ENCODE results near the gene ISG20. TPM values are rescaled to one million over a fixed set of nuclear protein-coding genes. Genes with fewer than 3 reads are reported as not detected.

ISG20 gene
- total and polyA plus RNA-seq, 2 donors (not counting 1 experiment from before 2014, with no cell fraction given), result 190 to 232 TPM

DNA sequence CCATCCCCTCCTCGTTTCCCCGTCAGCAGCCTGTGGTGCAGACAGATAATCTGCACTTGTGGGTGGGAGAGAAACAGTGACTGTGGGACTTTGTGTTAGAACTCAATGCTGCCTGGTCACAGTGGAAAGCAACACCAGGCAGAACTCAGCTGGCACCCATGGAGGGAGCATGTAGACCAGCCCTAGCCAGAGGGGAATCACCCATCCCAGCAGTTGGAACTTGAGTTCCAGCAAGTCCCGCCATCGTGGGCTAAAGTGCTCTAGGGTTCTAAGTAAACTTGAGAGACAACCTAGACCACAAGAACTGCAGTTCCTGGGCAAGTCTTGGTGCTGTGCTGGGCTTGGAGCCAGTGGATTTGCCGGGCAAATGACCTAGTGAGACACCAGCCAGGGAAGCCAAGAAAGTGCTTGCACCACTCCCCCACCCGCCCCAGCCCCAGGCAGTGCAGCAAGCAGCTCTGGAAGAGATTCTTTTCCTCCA lies 24.4 kb downstream of the ISG20 start:
- H3K27ac Mint-ChIP-seq, result peak overlapping the region; percentile 20
- POLR2A ChIA-PET, result interaction anchor here (0.6 to 1.4 kb wide), 3 partner anchors 8 to 1336 kb away, joined by 3 to 12 read pairs (median 4); no protein-coding TSS in a partner anchor
- ATAC-seq (ENCODE audit: low read depth), result no peak
- Histone ChIP-seq H3K9me3 (ENCODE audit: control extremely low read depth in 1 of 3, control insufficient read depth in 2 of 3, insufficient read depth in 1 of 3, low read length in 2 of 3) (no peaks in the 10 kb centered on the region), H3K4me1 (ENCODE audit: control insufficient read depth in 2 of 2, insufficient read depth in 2 of 2, low read length in 2 of 2) (peaks cover 20 to 25% of the 10 kb centered on the region in 2 donors), H3K27me3 (replicated peaks in 1 of 4; ENCODE audit: control extremely low read depth in 1 of 4, control insufficient read depth in 3 of 4, insufficient read depth in 4 of 4, low read length in 3 of 4) (no peaks in the 10 kb centered on the region), H3K4me3 (ENCODE audit: control extremely low read depth in 1 of 5, extremely low read depth in 1 of 5, insufficient read depth in 1 of 5, low read depth in 2 of 5, low read length in 4 of 5) (no peak overlapping the region), H3K27ac (ENCODE audit: low read length in 2 of 2) (no peak overlapping the region), H3K4me2 (replicated peaks; ENCODE audit: low read depth, low read length, poor library complexity, severe bottlenecking) (no peak overlapping the region), H3K9ac (ENCODE audit: low read length) (no peak overlapping the region), H3K79me2 (ENCODE audit: control insufficient read depth, insufficient read depth, low read length) (peaks cover 5% of the 10 kb centered on the region), H2AFZ (ENCODE audit: insufficient read depth, low read depth, low read length, poor library complexity, severe bottlenecking) (no peak overlapping the region), H4K20me1 (ENCODE audit: control insufficient read depth, insufficient read depth, low read length, poor library complexity, severe bottlenecking) (no peaks in the 10 kb centered on the region), H3K36me3 (replicated peaks in 1 of 2; ENCODE audit: control extremely low read depth in 1 of 2, control insufficient read depth in 1 of 2, extremely low read depth in 1 of 2, insufficient read depth in 2 of 2, low read length in 1 of 2) (no peaks in the 10 kb centered on the region)
- intact Hi-C loops (cut with micrococcal nuclease), result no loop called here
- CTCF ChIA-PET, result interaction anchor here (1.3 to 7.4 kb wide), 4 partner anchors 13 to 205 kb away, joined by 4 to 162 read pairs (median 6); no protein-coding TSS in a partner anchor
- peaks cover 32% of the 10 kb centered on the region for H3K4me1 Mint-ChIP-seq
- no peak for DNase-seq
- 96% methylated on average over 5 of the region's 6 CpGs for WGBS (ENCODE audit: insufficient coverage)
- no peak overlapping the region for H3K4me3 Mint-ChIP-seq
- H3K27me3 Mint-ChIP-seq, result no peaks in the 10 kb centered on the region
- TF ChIP-seq, protein P1, sequence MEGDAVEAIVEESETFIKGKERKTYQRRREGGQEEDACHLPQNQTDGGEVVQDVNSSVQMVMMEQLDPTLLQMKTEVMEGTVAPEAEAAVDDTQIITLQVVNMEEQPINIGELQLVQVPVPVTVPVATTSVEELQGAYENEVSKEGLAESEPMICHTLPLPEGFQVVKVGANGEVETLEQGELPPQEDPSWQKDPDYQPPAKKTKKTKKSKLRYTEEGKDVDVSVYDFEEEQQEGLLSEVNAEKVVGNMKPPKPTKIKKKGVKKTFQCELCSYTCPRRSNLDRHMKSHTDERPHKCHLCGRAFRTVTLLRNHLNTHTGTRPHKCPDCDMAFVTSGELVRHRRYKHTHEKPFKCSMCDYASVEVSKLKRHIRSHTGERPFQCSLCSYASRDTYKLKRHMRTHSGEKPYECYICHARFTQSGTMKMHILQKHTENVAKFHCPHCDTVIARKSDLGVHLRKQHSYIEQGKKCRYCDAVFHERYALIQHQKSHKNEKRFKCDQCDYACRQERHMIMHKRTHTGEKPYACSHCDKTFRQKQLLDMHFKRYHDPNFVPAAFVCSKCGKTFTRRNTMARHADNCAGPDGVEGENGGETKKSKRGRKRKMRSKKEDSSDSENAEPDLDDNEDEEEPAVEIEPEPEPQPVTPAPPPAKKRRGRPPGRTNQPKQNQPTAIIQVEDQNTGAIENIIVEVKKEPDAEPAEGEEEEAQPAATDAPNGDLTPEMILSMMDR (IDR thresholded peaks at IDR 0.05), result no peak
- no peak for TF ChIP-seq EZH2 (IDR thresholded peaks at IDR 0.05; ENCODE audit: borderline replicate concordance, insufficient read depth, low read depth, low read length, poor library complexity, severe bottlenecking)
- H3K9me3 Mint-ChIP-seq (ENCODE audit: insufficient read depth), result no peaks in the 10 kb centered on the region

DNA sequence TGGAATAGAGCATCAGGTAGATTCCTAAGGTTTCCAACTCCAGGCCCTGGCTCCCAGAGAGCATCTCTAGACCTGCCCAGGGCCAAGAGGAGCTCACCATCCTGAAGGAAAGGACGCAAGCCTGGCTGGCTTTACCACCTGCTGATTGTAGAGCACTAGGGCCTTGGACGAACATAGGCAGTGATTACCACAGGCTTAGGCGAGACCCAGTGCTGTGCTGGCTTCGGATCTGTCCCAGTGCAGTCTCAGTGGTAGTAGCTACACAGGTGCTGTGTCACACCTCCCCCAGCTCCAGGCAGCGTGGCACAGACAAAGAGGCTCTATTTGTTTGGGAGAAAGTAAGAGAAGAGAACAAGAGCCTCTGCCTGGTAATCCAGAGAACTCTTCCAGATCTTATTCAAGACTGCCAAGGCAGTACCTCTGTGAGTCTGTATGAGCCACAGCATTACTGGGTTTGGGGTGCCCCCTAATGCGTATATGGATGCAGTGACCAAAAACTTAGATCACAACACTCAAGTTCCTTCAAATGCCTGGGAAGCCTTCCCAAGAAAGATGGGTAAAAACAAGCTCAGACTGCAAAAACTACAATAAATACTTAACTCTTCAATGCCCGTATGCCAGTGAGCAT lies 25.4 kb downstream of the ISG20 start:
- CTCF ChIA-PET, result interaction anchor here (0.6 to 7.4 kb wide), 18 partner anchors 8 to 240 kb away, joined by 3 to 162 read pairs (median 5); partner anchors contain the start of genes AEN, MRPL46 and MRPS11
- Histone ChIP-seq H3K27me3 (replicated peaks in 1 of 4; ENCODE audit: control extremely low read depth in 1 of 4, control insufficient read depth in 3 of 4, insufficient read depth in 4 of 4, low read length in 3 of 4) (no peaks in the 10 kb centered on the region), H3K9ac (ENCODE audit: low read length) (no peak overlapping the region), H3K79me2 (ENCODE audit: control insufficient read depth, insufficient read depth, low read length) (peaks cover 5% of the 10 kb centered on the region), H3K4me3 (ENCODE audit: control extremely low read depth in 1 of 5, extremely low read depth in 1 of 5, insufficient read depth in 1 of 5, low read depth in 2 of 5, low read length in 4 of 5) (no peak overlapping the region), H4K20me1 (ENCODE audit: control insufficient read depth, insufficient read depth, low read length, poor library complexity, severe bottlenecking) (no peaks in the 10 kb centered on the region), H3K4me2 (replicated peaks; ENCODE audit: low read depth, low read length, poor library complexity, severe bottlenecking) (no peak overlapping the region), H3K36me3 (replicated peaks in 1 of 2; ENCODE audit: control extremely low read depth in 1 of 2, control insufficient read depth in 1 of 2, extremely low read depth in 1 of 2, insufficient read depth in 2 of 2, low read length in 1 of 2) (no peaks in the 10 kb centered on the region), H3K4me1 (ENCODE audit: control insufficient read depth in 2 of 2, insufficient read depth in 2 of 2, low read length in 2 of 2) (peaks cover 13 to 14% of the 10 kb centered on the region in 2 donors), H2AFZ (ENCODE audit: insufficient read depth, low read depth, low read length, poor library complexity, severe bottlenecking) (no peak overlapping the region), H3K9me3 (ENCODE audit: control extremely low read depth in 1 of 3, control insufficient read depth in 2 of 3, insufficient read depth in 1 of 3, low read length in 2 of 3) (no peaks in the 10 kb centered on the region), H3K27ac (ENCODE audit: low read length in 2 of 2) (no peak overlapping the region)
- Mint-ChIP-seq H3K4me3 (no peak overlapping the region), H3K4me1 (peaks cover 25% of the 10 kb centered on the region), H3K27me3 (peaks cover 7% of the 10 kb centered on the region), H3K27ac (peak overlapping the region; percentile 78), H3K9me3 (ENCODE audit: insufficient read depth) (no peaks in the 10 kb centered on the region)
- intact Hi-C loops (cut with micrococcal nuclease), result loop anchor here (1.0 to 2.0 kb wide), 2 partner anchors 40 to 187 kb away; no protein-coding TSS in a partner anchor
- DNase-seq (peak; percentile 72), ATAC-seq (ENCODE audit: low read depth) (peak; percentile 79)
- POLR2A ChIA-PET, result interaction anchor here (0.7 to 1.4 kb wide), 2 partner anchors 37 to 40 kb away, joined by 4 read pairs; no protein-coding TSS in a partner anchor
- WGBS (ENCODE audit: insufficient coverage), result 97% methylated on average over 6 of the region's 7 CpGs
- no peak for TF ChIP-seq EZH2 (IDR thresholded peaks at IDR 0.05; ENCODE audit: borderline replicate concordance, insufficient read depth, low read depth, low read length, poor library complexity, severe bottlenecking)
- TF ChIP-seq, protein P1 (IDR thresholded peaks at IDR 0.05), result peak; percentile 68

All from B cell (primary cell).